ENCODE measurements around the gene NUTM2F.
"Not testable (repeated sequence)": the region's sequence is repeated elsewhere in the genome, so short reads cannot be mapped to it uniquely, and the experiment has no call there.

The NUTM2F gene

DNA sequence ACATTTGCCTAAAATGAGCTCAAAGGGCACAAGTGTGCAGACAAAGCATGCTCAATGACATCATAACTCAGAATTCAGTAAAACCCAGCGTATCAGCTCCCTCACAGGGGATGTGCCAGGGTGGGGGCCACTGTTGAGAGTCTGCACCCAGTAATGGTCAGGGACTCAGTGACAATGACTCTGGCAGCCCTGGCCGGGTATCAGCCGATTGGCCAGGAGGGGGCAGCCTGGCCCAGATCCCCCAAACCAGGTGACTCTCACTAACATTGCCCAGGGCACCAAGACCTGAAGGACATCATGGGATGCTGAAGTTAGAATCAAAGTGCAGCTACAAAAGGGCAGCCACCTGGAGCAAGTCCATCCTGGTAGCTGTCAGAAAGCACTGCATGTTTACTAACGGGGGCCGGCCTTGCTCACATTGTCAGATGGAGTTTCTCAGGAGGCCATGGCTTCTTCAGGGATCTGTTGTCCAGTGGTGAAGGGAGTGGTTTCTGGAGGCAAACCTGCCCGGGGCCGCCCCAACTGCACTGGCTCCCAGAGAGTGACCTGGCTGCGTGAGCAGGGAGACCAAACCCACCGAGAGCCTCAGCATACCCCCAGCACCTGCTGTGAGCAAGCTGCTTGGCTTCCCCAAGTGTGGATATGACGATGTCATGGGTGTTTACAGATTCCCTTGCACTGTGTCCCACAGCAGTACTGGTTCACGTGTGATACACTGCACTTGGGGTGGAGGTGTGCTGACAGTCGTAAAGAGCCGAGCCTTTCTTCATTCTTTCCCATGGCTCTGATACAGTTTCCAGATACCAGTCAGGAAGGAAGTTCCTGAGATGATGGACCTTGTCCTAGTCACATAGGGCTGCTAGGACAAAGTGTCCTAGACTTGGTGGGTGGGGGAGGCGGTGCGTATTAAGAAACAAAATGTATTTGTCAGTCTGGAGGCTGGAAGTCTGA lies 13.1 kb downstream of the NUTM2F start:
- DNase-seq (ENCODE audit: low spot score), result not testable (repeated sequence)

DNA sequence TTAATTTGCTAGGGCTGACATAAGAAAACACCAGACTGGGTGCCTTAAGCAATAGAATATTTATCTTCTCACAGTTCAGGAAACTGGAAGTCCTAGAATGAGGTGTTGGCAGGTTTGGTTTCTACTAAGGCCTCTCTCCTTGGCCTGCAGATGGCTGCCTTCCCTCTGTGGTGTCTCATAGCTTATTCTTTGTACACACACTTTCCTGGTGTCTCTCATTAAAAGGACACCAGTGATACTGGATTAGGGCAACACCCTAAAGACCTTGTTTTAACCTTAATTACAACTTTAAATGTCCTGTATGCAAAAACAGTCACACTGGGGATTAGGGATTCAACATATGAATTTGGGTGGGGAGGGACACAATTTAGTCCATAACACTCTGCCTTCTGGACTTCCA lies 25.1 kb downstream of the NUTM2F start:
- no peak for DNase-seq (ENCODE audit: low spot score)

DNA sequence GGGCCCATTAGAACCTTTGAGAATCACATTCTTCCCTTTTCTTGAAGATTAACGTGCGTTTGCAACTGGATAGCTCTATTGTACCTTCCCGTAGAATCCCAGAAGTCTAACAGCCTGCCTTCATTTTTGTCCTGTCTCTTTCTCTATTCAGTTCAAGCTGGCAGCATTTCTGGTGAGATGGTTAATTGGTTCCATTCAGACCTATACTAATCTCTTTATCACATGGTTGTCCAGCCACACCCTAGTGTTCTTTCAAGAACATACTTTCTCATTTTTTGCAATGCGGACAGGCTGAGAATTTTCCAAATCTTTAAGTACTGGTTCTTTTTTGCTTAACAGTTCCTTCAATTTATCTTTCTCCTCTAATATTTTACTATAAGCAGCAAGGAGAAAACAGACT lies 26.0 kb downstream of the NUTM2F start:
- no peak for DNase-seq (ENCODE audit: low spot score)

DNA sequence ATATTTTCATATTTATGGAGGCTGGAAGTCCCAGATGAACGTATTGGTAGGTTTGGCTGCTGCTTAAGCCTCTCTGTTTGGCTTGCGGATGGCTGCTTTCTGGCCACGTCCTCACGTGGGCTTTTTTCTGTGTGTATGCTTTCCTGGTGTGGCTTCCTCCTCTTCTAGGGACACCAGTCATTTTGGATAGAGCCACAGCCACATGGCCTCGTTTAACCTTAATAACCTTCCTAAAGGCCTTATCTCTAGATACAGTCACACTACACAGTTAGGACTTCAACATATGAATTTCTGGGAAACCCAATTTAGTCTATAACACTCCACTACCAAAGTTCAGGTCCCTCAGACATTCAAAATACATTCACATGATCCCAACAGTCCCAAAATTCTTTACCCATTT lies 26.9 kb downstream of the NUTM2F start:
- DNase-seq (ENCODE audit: low spot score), result no peak

- DNase-seq (ENCODE audit: low spot score), result no peak
Measured at GRCh38 chr9:94300470-94301301, 27.8 kb downstream of the NUTM2F start.

- no peak for DNase-seq (ENCODE audit: low spot score)
Measured at GRCh38 chr9:94298949-94299599, 29.4 kb downstream of the NUTM2F start.

DNA sequence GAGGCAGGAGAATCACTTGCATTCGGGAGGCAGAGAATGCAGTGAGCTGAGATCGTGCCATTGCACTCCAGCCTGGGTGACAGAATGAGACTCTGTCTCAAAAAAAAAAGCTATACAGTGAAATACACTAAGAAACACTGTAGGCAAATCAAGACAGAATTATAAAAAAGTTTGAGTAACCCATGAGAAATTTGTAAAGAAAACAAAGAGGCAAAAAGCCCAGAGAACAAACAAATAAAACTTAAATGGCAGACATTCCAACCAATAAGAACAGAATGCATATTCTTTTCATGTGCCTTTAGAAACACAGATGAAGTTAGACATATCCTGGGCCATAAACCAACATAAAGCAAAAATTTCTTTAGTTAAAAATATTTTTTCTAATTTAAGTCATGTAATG lies 38.8 kb downstream of the NUTM2F start:
- DNase-seq (ENCODE audit: low spot score), result peak; percentile 29

DNA sequence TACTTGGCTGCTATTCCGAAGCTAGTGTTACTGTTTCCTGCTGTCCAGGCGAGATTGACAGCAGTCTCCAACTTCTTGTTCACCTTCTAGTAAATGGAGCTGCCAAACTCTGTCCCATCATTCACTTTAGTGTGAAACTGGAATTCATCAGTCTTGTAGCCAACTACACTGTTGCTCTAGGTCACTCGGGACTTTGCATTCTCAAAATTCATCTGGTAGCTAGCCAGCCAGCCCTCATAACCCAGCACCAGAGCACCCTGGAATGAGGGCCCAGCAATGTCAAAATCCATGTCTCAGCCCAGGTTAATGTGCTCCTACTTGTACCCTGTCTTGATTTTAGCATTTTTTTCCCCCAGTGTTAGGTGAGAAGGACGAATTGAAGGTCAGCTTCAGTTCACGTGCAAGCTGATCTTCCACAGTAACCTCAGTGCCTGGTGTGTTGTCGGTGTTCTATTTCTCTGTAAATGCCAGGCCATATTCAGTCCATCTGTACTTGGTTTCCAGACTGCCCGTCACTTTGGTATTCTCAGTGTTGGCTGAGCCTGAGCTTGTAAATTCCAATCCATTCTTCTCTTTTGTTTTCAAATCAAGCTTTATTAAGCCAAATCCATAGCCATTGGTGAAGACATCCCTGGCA lies 40.4 kb downstream of the NUTM2F start:
- DNase-seq (ENCODE audit: low spot score), result no peak

DNA sequence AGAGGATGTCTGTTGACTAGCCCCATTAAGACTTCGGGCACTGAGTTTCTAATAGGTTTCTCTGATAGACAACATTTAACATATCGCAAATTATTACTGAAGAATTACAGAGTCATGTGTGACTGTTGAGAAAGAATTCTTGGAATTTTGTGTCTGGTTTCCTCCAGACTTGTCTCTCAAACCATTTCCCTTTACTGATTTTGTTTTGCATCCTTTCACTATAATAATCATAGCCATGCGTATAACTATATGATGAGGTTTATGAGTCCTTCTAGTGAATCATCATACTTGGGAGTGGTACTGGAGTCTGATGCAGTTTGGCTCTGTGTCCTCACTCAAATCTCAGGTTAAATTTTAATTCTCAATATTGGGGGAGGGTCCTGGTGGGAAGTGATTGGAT lies 42.3 kb downstream of the NUTM2F start:
- no peak for DNase-seq (ENCODE audit: low spot score)

- DNase-seq (ENCODE audit: low spot score), result no peak
Measured at GRCh38 chr9:94281101-94281500, 47.3 kb downstream of the NUTM2F start.

GRCh38 chr9:94280409-94280989 lies 47.9 kb downstream of the NUTM2F start:
- DNase-seq (ENCODE audit: low spot score), result no peak

DNA sequence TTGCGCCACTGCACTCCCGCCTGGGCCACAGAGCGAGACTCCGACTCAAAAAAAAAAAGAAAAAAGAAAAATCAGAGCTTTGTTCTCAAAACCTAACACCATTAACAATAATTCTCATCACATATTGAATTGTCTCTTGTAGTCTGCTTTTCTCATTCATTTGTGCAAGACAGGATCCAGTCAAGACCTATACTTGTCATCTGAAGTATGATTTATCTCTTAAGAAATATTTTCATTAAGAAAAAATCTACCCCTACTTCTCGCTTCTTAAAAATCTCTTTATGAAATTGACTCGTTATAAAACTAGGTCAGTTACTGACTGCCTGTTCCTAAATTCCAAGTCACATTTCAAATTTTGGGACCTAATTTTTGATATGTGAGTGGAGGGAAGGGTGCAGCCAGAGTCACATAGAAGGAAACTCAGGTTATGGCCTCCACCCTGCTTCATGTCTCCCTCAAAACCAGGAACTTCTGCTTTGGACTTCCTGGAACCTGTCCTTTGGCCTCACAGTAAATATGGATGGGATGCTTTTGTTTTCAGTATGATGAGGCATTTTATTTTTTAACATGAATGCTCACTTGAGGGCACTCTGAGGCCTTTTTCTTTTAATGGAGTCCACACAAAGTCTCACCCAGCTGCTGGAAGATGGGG lies 50.4 kb downstream of the NUTM2F start:
- DNase-seq (ENCODE audit: low spot score), result no peak

DNA sequence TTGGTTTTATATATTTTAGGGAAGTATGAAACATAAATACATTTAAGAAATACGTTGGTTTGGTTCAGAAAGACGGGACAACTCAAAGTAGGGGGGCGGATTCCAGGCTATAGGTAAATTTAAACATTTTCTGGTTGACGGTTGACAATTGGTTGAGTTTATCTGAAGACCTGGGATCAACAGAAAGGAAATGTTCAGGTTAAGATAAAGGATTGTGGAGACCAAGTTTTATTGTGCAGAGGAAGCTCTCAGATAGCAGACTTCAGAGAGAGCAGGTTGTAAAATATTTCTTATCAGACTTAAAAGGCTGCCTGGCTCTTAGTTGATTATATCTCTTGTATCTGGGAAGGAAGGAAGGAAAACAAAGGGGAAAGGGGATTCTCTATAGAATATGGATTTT lies 51.4 kb downstream of the NUTM2F start:
- not testable (repeated sequence) for DNase-seq (ENCODE audit: low spot score)

DNA sequence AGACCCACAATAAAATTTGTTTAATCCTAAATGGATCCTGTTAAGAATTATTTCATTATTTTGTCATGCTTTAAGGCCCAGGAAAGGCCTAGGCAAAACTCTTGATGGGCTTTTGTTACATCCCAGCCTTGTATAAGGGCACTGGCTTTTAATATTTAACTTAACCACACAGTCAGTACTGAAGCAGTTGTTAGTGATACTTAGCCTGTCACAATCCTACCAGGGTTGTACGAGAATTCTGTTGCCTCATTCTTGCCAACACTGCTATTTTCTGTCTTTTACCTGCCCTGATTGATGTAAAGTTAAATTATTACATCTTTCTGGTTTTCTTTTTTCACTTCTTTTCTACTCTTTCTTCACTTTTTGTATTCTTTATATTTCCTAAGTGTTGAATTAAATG lies 58.4 kb downstream of the NUTM2F start:
- DNase-seq (ENCODE audit: low spot score), result no peak

DNA sequence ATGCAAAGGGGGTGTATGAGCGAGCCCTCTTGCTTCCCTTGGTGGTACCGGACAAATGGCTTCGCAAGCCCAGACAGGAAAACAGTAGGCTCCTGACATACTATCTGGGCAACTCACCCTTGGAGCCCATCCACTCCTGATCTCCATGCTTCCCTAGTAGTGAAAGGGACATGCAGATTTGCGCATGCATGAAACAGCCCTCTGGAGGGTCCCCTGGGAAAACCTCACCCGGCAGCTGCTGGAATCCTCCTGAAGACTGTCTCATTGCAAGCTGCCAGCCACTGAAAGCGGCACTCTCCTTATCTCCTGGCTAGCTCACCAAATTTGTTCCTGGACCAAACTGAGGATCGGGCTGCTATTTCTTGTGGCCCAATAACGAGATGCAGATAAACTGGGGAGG lies 59.2 kb downstream of the NUTM2F start:
- DNase-seq (ENCODE audit: low spot score), result no peak
